Activated naive CD8-positive, alpha-beta T cell treated with anti-CD3 and anti-CD28 coated beads, Interleukin-2, amount 10 ng/mL, durations not matched to agents 7 days and 5 days (primary cell): ENCODE data around the gene FAF1. TPM values are rescaled to one million over a fixed set of nuclear protein-coding genes. Genes with fewer than 3 reads are reported as not detected.
"Not testable (repeated sequence)": the region's sequence is repeated elsewhere in the genome, so short reads cannot be mapped to it uniquely, and the experiment has no call there.

Experiments used
- ATAC-seq: fragments of 150-1000 bp; cut with Tn5 transposase; one replicate; pipeline ENCODE4 v1.10.0; 2021; ENCODE audit warnings: low read depth, moderate library complexity
- POLR2A ChIA-PET: fragments of 350-600 bp; sonication (Branson Sonifier 250); formaldehyde crosslinking; loops from one replicate; lab custom pipeline; 2021; ENCODE audit warnings: antibody characterized with exemption; lab: Charles Lee
- DNase-seq: peaks from one replicate; pipeline ENCODE4 v3.0.0; 2021
- H3K27ac Mint-ChIP-seq: one replicate; pipeline ENCODE4 v1.8.0; 2022; ENCODE audit warnings: mild to moderate bottlenecking, mixed read lengths
- H3K27me3 Mint-ChIP-seq: one replicate; pipeline ENCODE4 v1.8.0; 2022; ENCODE audit warnings: mild to moderate bottlenecking, moderate library complexity, mixed read lengths
- H3K36me3 Mint-ChIP-seq: one replicate; pipeline ENCODE4 v1.8.0; 2021; ENCODE audit warnings: mild to moderate bottlenecking, mixed read lengths
- H3K4me1 Mint-ChIP-seq: one replicate; pipeline ENCODE4 v1.8.0; 2021; ENCODE audit warnings: mixed read lengths
- H3K4me3 Mint-ChIP-seq: one replicate; pipeline ENCODE4 v1.8.0; 2022; ENCODE audit warnings: mild to moderate bottlenecking, moderate library complexity, mixed read lengths
- H3K9me3 Mint-ChIP-seq: one replicate; pipeline ENCODE4 v1.8.0; 2021; ENCODE audit warnings: mixed read lengths
- total RNA-seq, 2 experiments: library from RNA; stranded (reverse); gene quantifications; one replicate each; pipeline ENCODE4 v1.2.3, GENCODE V29; 2021

FAF1 gene
- total RNA-seq, 2 experiments from 2014 or later = 70.3 to 75.2 TPM

DNA sequence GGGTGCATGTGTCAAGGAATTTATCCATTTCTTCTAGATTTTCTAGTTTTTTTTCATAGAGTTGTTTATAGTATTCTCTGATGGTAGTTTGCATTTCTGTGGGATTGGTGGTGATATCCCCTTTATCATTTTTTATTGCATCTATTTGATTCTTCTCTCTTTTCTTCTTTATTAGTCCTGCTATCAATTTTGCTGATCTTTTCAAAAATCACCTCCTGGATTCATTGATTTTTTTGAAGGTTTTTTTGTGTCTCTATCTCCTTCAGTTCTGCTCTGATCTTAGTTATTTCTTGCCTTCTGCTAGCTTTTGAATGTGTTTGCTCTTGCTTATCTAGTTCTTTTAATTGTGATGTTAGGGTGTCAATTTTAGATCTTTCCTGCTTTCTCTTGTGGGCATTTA is 52.5 kb downstream of the FAF1 start:
- DNase-seq, ATAC-seq, H3K4me3 Mint-ChIP-seq, H3K27ac Mint-ChIP-seq, POLR2A ChIA-PET, H3K4me1 Mint-ChIP-seq, H3K27me3 Mint-ChIP-seq: not testable (repeated sequence)
- Mint-ChIP-seq H3K9me3 (peaks cover 17% of the 10 kb centered on the region), H3K36me3 (peaks cover 12% of the 10 kb centered on the region)

DNA sequence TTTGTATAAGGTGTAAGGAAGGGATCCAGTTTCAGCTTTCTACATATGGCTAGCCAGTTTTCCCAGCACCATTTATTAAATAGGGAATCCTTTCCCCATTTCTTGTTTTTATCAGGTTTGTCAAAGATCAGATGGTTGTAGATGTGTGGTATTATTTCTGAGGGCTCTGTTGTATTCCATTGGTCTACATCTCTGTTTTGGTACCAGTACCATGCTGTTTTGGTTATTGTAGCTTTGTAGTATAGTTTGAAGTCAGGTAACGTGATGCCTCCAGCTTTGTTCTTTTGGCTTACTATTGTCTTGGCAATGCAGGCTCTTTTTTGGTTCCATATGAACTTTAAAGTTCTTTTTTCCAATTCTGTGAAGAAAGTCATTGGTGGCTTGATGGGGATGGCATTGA is 54.0 kb downstream of the FAF1 start:
- H3K4me1 Mint-ChIP-seq, ATAC-seq, H3K4me3 Mint-ChIP-seq, H3K27me3 Mint-ChIP-seq, POLR2A ChIA-PET, DNase-seq, H3K27ac Mint-ChIP-seq: not testable (repeated sequence)
- peaks cover 17% of the 10 kb centered on the region for H3K9me3 Mint-ChIP-seq
- H3K36me3 Mint-ChIP-seq = peaks cover 10% of the 10 kb centered on the region

DNA sequence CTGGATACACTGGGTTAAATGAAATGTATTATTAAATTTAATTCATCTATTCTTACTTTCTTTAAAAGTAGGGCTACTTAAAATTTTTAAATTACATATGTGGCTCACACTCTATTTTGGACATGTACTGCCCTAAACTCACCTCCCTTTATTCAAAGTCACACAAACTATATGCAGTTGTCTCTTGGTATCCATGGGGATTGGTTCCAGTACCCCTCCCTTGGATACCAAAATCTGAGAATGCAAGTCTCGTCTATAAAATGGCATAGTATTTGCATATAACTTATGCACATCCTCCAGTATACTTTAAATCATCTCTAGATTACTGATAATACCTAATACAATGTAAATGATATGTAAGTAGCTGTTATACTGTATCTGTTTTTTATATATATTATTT is 57.6 kb downstream of the FAF1 start:
- H3K4me1 Mint-ChIP-seq = no peaks in the 10 kb centered on the region
- H3K36me3 Mint-ChIP-seq = peaks cover 15% of the 10 kb centered on the region
- POLR2A ChIA-PET = no interaction called here
- no peaks in the 10 kb centered on the region for H3K27me3 Mint-ChIP-seq
- ATAC-seq = no peak
- H3K4me3 Mint-ChIP-seq = no peak overlapping the region
- H3K27ac Mint-ChIP-seq = no peak overlapping the region
- H3K9me3 Mint-ChIP-seq = peaks cover 6% of the 10 kb centered on the region
- DNase-seq = no peak

GRCh38 chr1:50901872-50902271 is 58.2 kb downstream of the FAF1 start:
- no peaks in the 10 kb centered on the region for H3K4me1 Mint-ChIP-seq
- DNase-seq (no peak), ATAC-seq (no peak)
- no peak overlapping the region for H3K27ac Mint-ChIP-seq
- H3K4me3 Mint-ChIP-seq = no peak overlapping the region
- peaks cover 15% of the 10 kb centered on the region for H3K36me3 Mint-ChIP-seq
- H3K27me3 Mint-ChIP-seq = no peaks in the 10 kb centered on the region
- peaks cover 2% of the 10 kb centered on the region for H3K9me3 Mint-ChIP-seq
- POLR2A ChIA-PET = no interaction called here

GRCh38 chr1:50898773-50899172 is 61.3 kb downstream of the FAF1 start:
- ATAC-seq = no peak
- peaks cover 34% of the 10 kb centered on the region for H3K36me3 Mint-ChIP-seq
- peaks cover 5% of the 10 kb centered on the region for H3K9me3 Mint-ChIP-seq
- no peak overlapping the region for H3K4me3 Mint-ChIP-seq
- DNase-seq = no peak
- no peaks in the 10 kb centered on the region for H3K27me3 Mint-ChIP-seq
- no peak overlapping the region for H3K27ac Mint-ChIP-seq
- H3K4me1 Mint-ChIP-seq = peaks cover 2% of the 10 kb centered on the region
- POLR2A ChIA-PET = no interaction called here

GRCh38 chr1:50894340-50894739 is 65.7 kb downstream of the FAF1 start:
- no peak overlapping the region for H3K27ac Mint-ChIP-seq
- POLR2A ChIA-PET = interaction anchor here (0.6 kb wide), 1 partner anchor 170 kb away, joined by 3 read pairs; no protein-coding TSS in a partner anchor
- ATAC-seq (no peak), DNase-seq (no peak)
- no peak overlapping the region for H3K4me3 Mint-ChIP-seq
- peaks cover 46% of the 10 kb centered on the region for H3K36me3 Mint-ChIP-seq
- peaks cover 2% of the 10 kb centered on the region for H3K4me1 Mint-ChIP-seq
- no peaks in the 10 kb centered on the region for H3K27me3 Mint-ChIP-seq
- H3K9me3 Mint-ChIP-seq = peaks cover 24% of the 10 kb centered on the region

DNA sequence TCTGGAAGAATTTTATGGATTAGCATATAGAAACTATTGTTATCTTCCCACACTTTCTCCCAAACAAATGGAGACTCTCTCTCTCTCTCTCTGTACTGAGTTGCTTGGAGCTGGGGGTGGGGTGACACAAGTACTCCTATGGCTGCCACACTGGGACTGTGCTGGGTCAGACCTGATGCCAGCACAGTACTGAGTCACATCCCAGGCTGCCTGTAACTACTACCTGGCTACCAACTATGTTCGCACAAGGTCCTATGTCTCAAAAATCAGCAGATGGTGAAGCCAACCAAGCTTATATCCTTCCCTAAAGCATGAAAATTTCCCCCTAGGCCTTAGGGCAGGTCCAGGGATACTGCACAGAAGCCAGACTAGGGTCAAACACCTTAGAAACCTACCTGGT is 66.6 kb downstream of the FAF1 start:
- H3K36me3 Mint-ChIP-seq = peaks cover 46% of the 10 kb centered on the region
- no peak overlapping the region for H3K4me3 Mint-ChIP-seq
- peaks cover 2% of the 10 kb centered on the region for H3K4me1 Mint-ChIP-seq
- H3K27ac Mint-ChIP-seq = no peak overlapping the region
- POLR2A ChIA-PET = interaction anchor here (0.6 kb wide), 1 partner anchor 170 kb away, joined by 3 read pairs; no protein-coding TSS in a partner anchor
- no peak for ATAC-seq
- peaks cover 25% of the 10 kb centered on the region for H3K9me3 Mint-ChIP-seq
- H3K27me3 Mint-ChIP-seq = no peaks in the 10 kb centered on the region
- no peak for DNase-seq

GRCh38 chr1:50887555-50887954 is 72.5 kb downstream of the FAF1 start:
- H3K4me1 Mint-ChIP-seq, DNase-seq, H3K27me3 Mint-ChIP-seq, H3K4me3 Mint-ChIP-seq, ATAC-seq, POLR2A ChIA-PET, H3K27ac Mint-ChIP-seq: not testable (repeated sequence)
- Mint-ChIP-seq H3K9me3 (peaks cover 13% of the 10 kb centered on the region), H3K36me3 (peaks cover 22% of the 10 kb centered on the region)

DNA sequence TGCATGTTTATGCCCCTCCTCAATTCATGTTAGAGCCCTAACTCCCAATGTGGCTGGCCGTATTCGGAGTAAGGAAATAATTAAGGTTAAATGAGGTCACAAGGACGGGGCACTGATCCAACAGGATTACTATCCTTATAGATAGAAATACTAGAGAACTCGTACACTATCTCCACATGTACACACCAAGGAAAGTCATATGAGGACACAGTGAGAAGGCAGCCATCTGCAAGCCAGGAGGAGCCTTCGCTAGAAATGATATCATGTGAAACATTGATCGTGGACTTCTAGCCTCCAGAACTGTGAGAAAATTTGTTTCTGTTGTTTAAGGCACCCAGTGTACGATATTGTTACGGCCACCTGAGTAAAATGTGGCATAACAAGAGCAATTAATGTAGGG is 79.7 kb downstream of the FAF1 start:
- DNase-seq = no peak
- Mint-ChIP-seq H3K36me3 (peaks cover 8% of the 10 kb centered on the region), H3K27me3 (no peaks in the 10 kb centered on the region), H3K9me3 (peaks cover 2% of the 10 kb centered on the region), H3K4me1 (peaks cover 5% of the 10 kb centered on the region), H3K4me3 (no peak overlapping the region), H3K27ac (no peak overlapping the region)
- POLR2A ChIA-PET = no interaction called here
- ATAC-seq = no peak

GRCh38 chr1:50879137-50879536 is 80.9 kb downstream of the FAF1 start:
- POLR2A ChIA-PET = no interaction called here

DNA sequence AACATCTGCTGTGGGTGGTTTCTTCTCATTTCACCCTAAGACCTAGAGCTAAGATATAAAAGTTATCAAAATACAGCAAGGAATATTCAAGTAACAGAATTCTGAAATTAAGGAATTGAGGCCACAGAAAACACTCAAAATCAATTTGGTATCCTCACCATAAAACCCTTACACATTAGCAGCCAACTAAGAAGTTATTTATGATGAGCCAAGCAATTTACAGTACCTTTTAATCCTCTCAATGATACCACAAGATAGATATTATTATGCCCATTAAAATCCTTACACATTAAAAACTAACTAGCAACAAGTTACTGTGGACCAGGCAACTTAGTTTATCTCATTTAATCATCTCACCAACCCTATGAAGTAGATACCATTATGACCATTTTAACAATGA is 81.6 kb downstream of the FAF1 start:
- H3K9me3 Mint-ChIP-seq = peaks cover 2% of the 10 kb centered on the region
- POLR2A ChIA-PET = no interaction called here
- peaks cover 5% of the 10 kb centered on the region for H3K4me1 Mint-ChIP-seq
- ATAC-seq = no peak
- no peaks in the 10 kb centered on the region for H3K27me3 Mint-ChIP-seq
- no peak overlapping the region for H3K4me3 Mint-ChIP-seq
- H3K36me3 Mint-ChIP-seq = peaks cover 4% of the 10 kb centered on the region
- DNase-seq = no peak
- H3K27ac Mint-ChIP-seq = no peak overlapping the region

More at GRCh38 chr1:50879137-50879536, 80.9 kb downstream of the FAF1 start:
- Mint-ChIP-seq H3K4me3 (no peak overlapping the region), H3K27ac (no peak overlapping the region), H3K27me3 (no peaks in the 10 kb centered on the region), H3K4me1 (peaks cover 5% of the 10 kb centered on the region), H3K36me3 (peaks cover 5% of the 10 kb centered on the region), H3K9me3 (peaks cover 2% of the 10 kb centered on the region)
- ATAC-seq (no peak), DNase-seq (no peak)

DNA sequence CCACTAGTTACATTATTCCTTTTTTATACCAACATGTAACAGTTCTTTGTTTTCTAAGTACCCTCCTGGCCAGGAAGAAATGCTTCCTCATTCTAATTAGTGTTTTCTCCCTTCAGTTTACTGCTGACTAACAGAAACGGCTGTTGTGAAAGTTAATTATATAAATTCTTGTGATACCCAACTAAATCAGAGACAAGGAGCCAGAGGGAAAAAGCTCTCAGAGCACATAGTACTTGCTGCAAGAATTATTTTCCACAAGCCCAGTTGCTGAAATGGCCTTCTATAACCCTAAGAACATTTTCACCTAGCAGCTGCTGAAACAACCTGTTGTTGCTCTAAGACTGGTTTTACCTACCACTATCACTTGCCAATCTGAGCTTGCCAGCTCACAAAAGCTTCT is 82.4 kb downstream of the FAF1 start:
- Mint-ChIP-seq H3K9me3 (no peaks in the 10 kb centered on the region), H3K4me3 (no peak overlapping the region), H3K27ac (no peak overlapping the region), H3K36me3 (peaks cover 2% of the 10 kb centered on the region), H3K27me3 (no peaks in the 10 kb centered on the region), H3K4me1 (peaks cover 6% of the 10 kb centered on the region)
- POLR2A ChIA-PET = no interaction called here
- DNase-seq (no peak), ATAC-seq (no peak)

- DNase-seq = peak; percentile 48
- Mint-ChIP-seq H3K27ac (no peak overlapping the region), H3K36me3 (peaks cover 7% of the 10 kb centered on the region), H3K4me1 (peaks cover 2% of the 10 kb centered on the region), H3K4me3 (peak overlapping the region; percentile 36), H3K27me3 (no peaks in the 10 kb centered on the region), H3K9me3 (no peaks in the 10 kb centered on the region)
- POLR2A ChIA-PET = no interaction called here
- peak; percentile 68 for ATAC-seq
Measured at GRCh38 chr1:50873458-50874187, 86.4 kb downstream of the FAF1 start.

GRCh38 chr1:50864845-50865244 is 95.2 kb downstream of the FAF1 start:
- POLR2A ChIA-PET, H3K27me3 Mint-ChIP-seq, H3K4me3 Mint-ChIP-seq, H3K27ac Mint-ChIP-seq, ATAC-seq, DNase-seq, H3K4me1 Mint-ChIP-seq: not testable (repeated sequence)
- Mint-ChIP-seq H3K36me3 (peaks cover 35% of the 10 kb centered on the region), H3K9me3 (peaks cover 33% of the 10 kb centered on the region)
